NCI-H2081 treated with DMSO at 0.1 percent for 48 hours (cell line): ENCODE results near the gene C2.
"Not testable (repeated sequence)": the region's sequence is repeated elsewhere in the genome, so short reads cannot be mapped to it uniquely, and the experiment has no call there.

Source experiments
- DNase-seq: peaks from one replicate; lab custom pipeline; 2025; lab: John Stamatoyannopoulos, UW

The C2 gene

DNA sequence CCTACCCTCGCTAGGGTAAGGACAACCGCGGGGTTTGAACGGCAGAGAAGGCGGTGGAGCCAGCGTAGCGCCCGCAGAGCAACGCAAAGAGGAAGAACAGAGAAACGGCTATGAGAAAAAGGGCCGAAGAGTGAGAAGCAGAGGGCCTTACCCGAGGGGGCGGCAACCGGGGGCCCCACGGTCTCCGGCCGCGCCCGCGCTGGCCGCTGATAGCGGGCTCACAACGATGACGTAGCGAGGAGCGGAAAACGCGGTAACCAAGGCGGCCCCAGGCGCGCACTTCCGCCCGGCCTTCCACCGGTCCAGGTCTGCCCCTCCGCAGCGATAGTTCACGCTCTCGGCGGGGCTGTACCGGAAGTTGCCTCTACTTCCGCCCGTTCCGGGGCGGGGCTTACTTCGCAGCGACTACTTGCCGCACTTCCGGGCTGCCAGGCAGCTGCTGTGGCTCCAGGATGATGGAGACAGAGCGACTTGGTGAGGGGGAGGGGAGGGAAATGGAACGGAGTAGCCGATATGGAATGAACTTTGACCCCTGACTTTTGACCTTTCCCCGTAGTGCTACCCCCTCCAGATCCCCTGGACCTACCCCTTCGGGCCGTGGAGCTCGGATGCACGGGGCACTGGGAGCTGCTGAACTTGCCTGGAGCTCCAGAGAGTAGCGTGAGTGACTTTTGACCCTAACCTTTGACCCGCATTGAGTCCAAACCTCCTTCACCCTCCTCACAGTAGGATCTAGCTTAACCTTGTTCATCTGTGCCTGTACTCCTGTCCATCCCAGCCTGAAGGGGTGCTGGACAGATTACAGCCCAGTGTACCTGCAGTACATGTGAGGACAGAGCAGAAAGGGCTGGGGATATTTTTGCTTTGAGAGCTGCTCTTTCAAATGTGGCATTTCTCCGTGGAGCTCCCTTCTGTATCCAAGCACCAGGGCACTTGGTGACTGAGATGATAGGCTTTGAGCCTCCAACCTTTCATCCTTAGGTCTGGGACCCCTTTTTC, 31.5 kb downstream of the C2 start, which contains the start of the genes NELFE and SKIC2:
TSS of gene NELFE (minus strand) at position 231 of the 999 bp plus-strand sequence. CDS start 525 bp downstream, outside the sequence.
TSS of gene SKIC2 (plus strand) at position 435 of the 999 bp plus-strand sequence. CDS start at position 453, 18 bp downstream.
- peak; percentile 82 for DNase-seq

- no peak for DNase-seq
Measured at GRCh38 chr6:31961616-31962015, 34.1 kb downstream of the C2 start.

- DNase-seq, result no peak
Measured at GRCh38 chr6:31963921-31964320, 36.4 kb downstream of the C2 start.

DNA sequence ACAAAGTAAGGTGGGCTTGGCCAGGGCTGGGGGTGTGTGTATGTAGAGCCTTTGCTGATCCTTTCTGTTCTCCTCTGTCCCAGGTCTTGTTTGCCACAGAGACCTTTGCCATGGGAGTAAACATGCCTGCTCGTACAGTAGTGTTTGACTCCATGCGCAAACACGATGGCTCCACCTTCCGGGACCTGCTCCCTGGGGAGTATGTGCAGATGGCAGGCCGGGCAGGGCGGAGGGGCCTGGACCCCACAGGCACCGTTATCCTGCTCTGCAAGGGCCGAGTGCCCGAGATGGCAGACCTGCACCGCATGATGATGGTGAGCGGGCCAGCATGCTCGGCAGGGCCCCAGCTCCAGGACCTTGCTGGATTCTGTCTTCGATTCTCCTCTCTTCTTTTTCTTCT, 38.2 kb downstream of the C2 start:
- no peak for DNase-seq

DNA sequence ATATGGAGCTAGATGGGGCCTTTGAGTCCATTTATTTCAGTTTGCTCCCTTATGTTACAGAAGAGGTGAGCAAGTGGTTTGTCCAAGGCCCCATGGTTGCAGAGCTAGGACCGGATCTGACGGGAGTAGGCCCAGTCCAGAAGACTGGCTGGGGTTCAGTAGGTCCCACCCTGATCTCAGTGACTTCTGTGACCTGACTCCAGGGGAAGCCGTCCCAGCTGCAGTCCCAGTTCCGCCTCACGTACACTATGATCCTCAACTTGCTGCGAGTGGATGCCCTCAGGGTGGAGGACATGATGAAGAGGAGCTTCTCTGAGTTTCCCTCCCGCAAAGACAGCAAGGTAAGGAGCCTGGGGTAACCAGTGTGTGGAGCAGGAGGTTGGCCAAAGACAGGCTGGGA, 39.0 kb downstream of the C2 start:
- DNase-seq, result no peak

- no peak for DNase-seq
Measured at GRCh38 chr6:31966997-31967925, 39.7 kb downstream of the C2 start.

- DNase-seq, result no peak
Measured at GRCh38 chr6:31967926-31968320, 40.4 kb downstream of the C2 start.

- DNase-seq, result no peak
Measured at GRCh38 chr6:31968326-31968725, 40.8 kb downstream of the C2 start.

- no peak for DNase-seq
Measured at GRCh38 chr6:31968791-31969711, 41.5 kb downstream of the C2 start.

GRCh38 chr6:31969712-31970603, 42.4 kb downstream of the C2 start:
- DNase-seq, result no peak

DNA sequence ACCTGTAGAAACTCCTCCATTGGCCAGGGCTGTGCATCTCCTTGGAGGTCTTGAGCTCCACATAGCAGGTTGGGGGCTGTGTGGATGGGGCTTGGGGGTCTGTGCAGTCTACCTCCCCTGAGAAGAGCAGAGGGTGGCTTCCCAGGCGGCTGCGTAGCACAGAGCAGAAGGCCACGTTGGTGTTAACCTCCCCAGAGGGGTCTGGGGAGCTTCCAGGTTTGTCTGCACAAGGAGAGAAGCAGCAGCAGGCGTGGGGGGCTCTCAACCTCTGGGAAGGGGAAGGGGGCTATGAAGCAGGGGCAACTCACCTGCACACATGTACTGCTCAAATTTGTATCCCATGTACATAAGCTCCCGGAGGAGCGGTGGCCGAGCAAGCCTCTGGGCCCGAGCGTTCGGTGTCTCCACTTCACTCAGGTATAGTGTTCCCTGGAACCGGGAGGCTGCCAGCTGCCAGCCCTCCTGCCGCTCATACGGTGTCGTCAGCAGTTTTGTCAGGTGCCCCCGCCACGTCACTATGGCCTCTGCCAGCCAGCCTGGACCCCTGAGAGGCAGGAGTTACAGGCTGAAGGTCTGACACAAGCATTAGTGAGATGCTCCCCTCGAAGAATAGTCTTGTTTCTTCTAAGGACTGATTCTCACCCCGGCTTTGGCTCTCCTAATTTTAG, 43.2 kb downstream of the C2 start:
- peak; percentile 2 for DNase-seq

- DNase-seq, result no peak
Measured at GRCh38 chr6:31971279-31971992, 43.9 kb downstream of the C2 start.

DNA sequence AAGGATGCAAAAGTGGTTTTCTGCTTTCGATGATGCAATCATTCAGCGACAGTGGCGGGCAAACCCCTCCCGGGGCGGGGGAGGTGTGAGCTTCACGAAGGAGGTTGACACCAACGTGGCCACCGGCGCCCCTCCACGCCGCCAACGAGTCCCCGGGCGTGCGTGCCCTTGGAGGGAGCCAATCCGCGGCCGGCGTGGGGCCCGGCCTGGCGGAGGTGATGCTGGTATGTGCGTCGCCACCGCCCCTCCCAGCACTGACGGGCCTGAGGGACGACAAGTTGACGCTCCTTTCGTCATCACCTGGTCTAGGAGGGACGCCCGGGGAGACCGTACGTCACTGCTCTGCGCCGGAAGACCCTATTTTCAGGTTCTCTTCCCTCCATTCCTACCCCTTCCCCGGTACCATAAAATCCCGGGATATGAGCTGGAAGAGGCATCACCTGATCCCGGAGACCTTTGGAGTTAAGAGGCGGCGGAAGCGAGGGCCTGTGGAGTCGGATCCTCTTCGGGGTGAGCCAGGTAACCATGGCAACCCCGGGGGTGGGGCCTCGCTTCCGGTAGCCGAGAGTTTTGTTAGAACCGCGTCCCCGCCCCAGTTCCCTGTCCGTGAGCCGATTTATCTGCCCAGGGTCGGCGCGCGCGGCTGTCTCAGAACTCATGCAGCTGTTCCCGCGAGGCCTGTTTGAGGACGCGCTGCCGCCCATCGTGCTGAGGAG, 44.6 kb downstream of the C2 start, which contains the start of gene DXO:
TSS of gene DXO (minus strand) at position 146 of the 716 bp plus-strand sequence. CDS start 463 bp downstream, outside the sequence.
- DNase-seq, result peak; percentile 89

- DNase-seq, result no peak
Measured at GRCh38 chr6:31972709-31973350, 45.3 kb downstream of the C2 start.

- DNase-seq, result not testable (repeated sequence)
Measured at GRCh38 chr6:31976065-31976464, 48.5 kb downstream of the C2 start.

DNA sequence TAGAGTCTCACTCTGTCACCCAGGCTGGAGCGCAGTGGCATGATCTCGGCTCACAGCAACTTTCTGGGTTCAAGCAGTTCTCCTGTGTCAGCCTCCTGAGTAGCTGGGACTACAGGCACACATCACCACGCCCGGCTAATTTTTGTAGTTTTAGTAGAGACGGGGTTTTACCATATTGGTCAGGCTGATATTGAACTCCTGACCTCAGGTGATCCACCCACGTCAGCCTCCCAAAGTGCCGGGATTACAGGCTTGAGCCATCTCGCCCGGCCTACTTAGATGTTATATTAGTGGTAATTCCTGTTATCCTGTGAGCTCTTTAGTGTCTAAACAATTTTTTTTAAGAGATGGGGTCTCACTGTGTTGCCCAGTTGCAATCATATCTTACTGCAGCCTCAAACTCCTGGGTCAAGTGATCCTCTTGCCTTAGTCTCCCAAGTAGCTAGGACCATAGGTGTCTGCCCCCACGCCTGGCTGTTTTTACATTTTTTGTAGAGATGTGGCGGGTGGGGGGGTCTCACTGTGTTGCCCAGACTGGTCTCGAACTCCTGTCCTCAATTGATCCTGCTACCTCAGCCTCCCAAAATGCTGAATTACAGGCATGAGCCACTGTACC, 50.4 kb downstream of the C2 start:
- DNase-seq, result no peak

DNA sequence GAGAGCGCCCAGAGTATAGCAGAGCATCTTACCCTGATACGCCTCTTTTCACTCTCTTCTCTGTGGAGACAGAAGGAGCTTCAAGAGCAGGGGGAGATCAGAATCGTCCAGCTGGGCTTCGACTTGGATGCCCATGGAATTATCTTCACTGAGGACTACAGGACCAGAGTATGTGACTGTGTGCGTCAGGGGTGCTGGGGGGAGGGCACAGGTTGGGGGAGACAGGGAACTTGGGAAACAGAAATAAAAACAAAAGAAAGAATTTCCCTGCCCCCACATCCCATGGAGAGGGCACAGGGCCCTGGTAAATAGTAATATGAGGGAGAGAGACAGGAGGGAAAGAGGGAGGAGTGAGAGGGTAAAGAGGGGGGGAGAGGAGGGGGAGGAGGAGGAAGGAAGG, 51.3 kb downstream of the C2 start:
- DNase-seq, result no peak
